NCI-H2171 (cell line): ENCODE measurements around the gene CDC14B.

Source experiments
- DNase-seq: peaks from one replicate; lab custom pipeline; 2025; lab: John Stamatoyannopoulos, UW

Gene CDC14B

GRCh38 chr9:96484521-96484931 is 135.1 kb downstream of the CDC14B start:
- no peak for DNase-seq

GRCh38 chr9:96483733-96484390 is 135.8 kb downstream of the CDC14B start:
- no peak for DNase-seq

- DNase-seq: no peak
These were observed 136.4 kb downstream of the CDC14B start for GRCh38 chr9:96483197-96483596.

GRCh38 chr9:96482476-96482875 is 137.2 kb downstream of the CDC14B start:
- DNase-seq: no peak

GRCh38 chr9:96480736-96481135 is 138.9 kb downstream of the CDC14B start:
- DNase-seq: no peak

GRCh38 chr9:96478829-96479371 is 140.7 kb downstream of the CDC14B start:
- DNase-seq: no peak

- no peak for DNase-seq
These were observed 143.1 kb downstream of the CDC14B start for GRCh38 chr9:96476591-96476990.

GRCh38 chr9:96476013-96476412 is 143.6 kb downstream of the CDC14B start:
- DNase-seq: no peak

GRCh38 chr9:96467784-96468183 is 151.9 kb downstream of the CDC14B start:
- no peak for DNase-seq

GRCh38 chr9:96464426-96464825 is 155.2 kb downstream of the CDC14B start:
- DNase-seq: no peak

- DNase-seq: no peak
These were observed 157.1 kb downstream of the CDC14B start for GRCh38 chr9:96462541-96462940.

GRCh38 chr9:96461336-96461735 is 158.3 kb downstream of the CDC14B start:
- no peak for DNase-seq

- no peak for DNase-seq
These were observed 158.8 kb downstream of the CDC14B start for GRCh38 chr9:96460882-96461281.

- no peak for DNase-seq
These were observed 159.2 kb downstream of the CDC14B start for GRCh38 chr9:96460470-96460869.

- DNase-seq: no peak
These were observed 160.2 kb downstream of the CDC14B start for GRCh38 chr9:96459268-96460007.

GRCh38 chr9:96458226-96458625 is 161.4 kb downstream of the CDC14B start:
- DNase-seq: no peak

- no peak for DNase-seq
These were observed 162.4 kb downstream of the CDC14B start for GRCh38 chr9:96457266-96457665.

- DNase-seq: no peak
These were observed 166.0 kb downstream of the CDC14B start for GRCh38 chr9:96453625-96454024.

GRCh38 chr9:96450613-96451528 is 168.8 kb downstream of the CDC14B start:
- no peak for DNase-seq
